HFFc6 (cell line): ENCODE data around the gene CPB1. TPM values are rescaled to one million over a fixed set of nuclear protein-coding genes. Genes with fewer than 3 reads are reported as not detected.

Source experiments
- DNase-seq: peaks from one replicate; pipeline ENCODE4 v3.0.0-alpha.2; 2018
- H3K27ac Mint-ChIP-seq: 2 replicates; pipeline ENCODE4 v1.8.0; 2020; ENCODE audit warnings: mild to moderate bottlenecking, mixed read lengths
- H3K27me3 Mint-ChIP-seq: 2 replicates; pipeline ENCODE4 v1.8.0; 2021; ENCODE audit warnings: mild to moderate bottlenecking, moderate library complexity, mixed read lengths; ENCODE audit not compliant: insufficient read depth
- H3K36me3 Mint-ChIP-seq: 2 replicates; pipeline ENCODE4 v1.8.0; 2021; ENCODE audit warnings: low read depth, mixed read lengths
- H3K4me1 Mint-ChIP-seq: 2 replicates; pipeline ENCODE4 v1.8.0; 2020; ENCODE audit warnings: low read depth, mixed read lengths
- H3K4me3 Mint-ChIP-seq: 2 replicates; pipeline ENCODE4 v1.8.0; 2020; ENCODE audit warnings: mild to moderate bottlenecking, moderate library complexity, mixed read lengths
- H3K9me3 Mint-ChIP-seq: 2 replicates; pipeline ENCODE4 v1.8.0; 2020; ENCODE audit warnings: mild to moderate bottlenecking, mixed read lengths
- total RNA-seq, 6 experiments: library from RNA; stranded (reverse); fragmentation: NEBNext Ultra II Directional; extraction: Animal tissue kit (Norgen Biotek cat#: 25700); gene quantifications; 2 replicates in 1 of 6; 3 replicates in 5 of 6; pipeline ENCODE4 v1.2.3, GENCODE V29; 2021
- TF ChIP-seq, protein P1 (sequence below): fragments of 200-600 bp; sonication (generic); IDR thresholded peaks from 2 replicates; pipeline ENCODE4 v1.5.0; 2021; ENCODE audit warnings: antibody characterized with exemption, mild to moderate bottlenecking

Gene CPB1
- total RNA-seq, 6 experiments from 2014 or later, result not detected

DNA sequence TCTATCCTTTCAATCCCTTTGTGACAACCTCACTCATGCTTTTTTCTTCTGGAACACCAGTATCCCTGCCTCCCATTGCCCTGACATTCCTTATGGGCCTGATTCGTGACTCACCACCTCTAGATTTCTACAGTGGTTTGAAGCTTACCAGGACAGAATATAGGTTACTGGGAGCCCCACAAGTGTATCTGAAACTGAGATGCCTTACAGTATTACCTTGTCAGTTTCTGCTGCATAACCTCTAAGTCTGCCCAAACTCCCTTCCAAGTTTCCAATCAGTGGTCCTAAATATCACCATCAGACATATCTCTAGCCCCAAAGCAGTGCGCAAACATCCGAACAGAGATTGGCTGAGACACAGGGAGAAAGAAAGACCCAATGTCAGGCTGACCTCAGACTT lies 5.6 kb downstream of the CPB1 start:
- Mint-ChIP-seq H3K27ac (no peak overlapping the region), H3K4me3 (no peak overlapping the region), H3K27me3 (peaks cover 11% of the 10 kb centered on the region), H3K36me3 (no peaks in the 10 kb centered on the region), H3K9me3 (no peaks in the 10 kb centered on the region), H3K4me1 (no peaks in the 10 kb centered on the region)
- DNase-seq, result no peak
- TF ChIP-seq, protein P1, sequence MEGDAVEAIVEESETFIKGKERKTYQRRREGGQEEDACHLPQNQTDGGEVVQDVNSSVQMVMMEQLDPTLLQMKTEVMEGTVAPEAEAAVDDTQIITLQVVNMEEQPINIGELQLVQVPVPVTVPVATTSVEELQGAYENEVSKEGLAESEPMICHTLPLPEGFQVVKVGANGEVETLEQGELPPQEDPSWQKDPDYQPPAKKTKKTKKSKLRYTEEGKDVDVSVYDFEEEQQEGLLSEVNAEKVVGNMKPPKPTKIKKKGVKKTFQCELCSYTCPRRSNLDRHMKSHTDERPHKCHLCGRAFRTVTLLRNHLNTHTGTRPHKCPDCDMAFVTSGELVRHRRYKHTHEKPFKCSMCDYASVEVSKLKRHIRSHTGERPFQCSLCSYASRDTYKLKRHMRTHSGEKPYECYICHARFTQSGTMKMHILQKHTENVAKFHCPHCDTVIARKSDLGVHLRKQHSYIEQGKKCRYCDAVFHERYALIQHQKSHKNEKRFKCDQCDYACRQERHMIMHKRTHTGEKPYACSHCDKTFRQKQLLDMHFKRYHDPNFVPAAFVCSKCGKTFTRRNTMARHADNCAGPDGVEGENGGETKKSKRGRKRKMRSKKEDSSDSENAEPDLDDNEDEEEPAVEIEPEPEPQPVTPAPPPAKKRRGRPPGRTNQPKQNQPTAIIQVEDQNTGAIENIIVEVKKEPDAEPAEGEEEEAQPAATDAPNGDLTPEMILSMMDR, result no peak

DNA sequence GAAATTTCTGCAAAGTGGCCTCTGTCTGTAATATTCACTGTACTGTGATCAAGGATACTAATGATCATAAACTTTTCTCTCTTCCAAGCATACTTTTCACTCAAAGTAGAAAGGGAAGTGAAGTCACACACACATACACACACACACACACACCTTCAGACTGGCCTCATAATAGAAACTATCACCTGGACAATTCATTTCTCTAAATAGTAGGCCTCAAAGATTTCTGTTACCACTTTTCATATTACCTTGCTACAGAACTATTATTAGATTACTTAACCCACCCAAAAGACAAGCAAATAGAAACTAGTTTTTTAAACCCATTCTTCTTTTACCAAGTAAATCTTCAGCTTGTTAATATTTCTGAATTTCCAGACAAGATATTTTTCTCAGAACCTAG lies 12.2 kb downstream of the CPB1 start:
- no peak overlapping the region for H3K27ac Mint-ChIP-seq
- no peaks in the 10 kb centered on the region for H3K9me3 Mint-ChIP-seq
- H3K27me3 Mint-ChIP-seq, result peaks cover 5% of the 10 kb centered on the region
- TF ChIP-seq, protein P1, result no peak
- H3K36me3 Mint-ChIP-seq, result no peaks in the 10 kb centered on the region
- no peak for DNase-seq
- H3K4me3 Mint-ChIP-seq, result no peak overlapping the region
- no peaks in the 10 kb centered on the region for H3K4me1 Mint-ChIP-seq

DNA sequence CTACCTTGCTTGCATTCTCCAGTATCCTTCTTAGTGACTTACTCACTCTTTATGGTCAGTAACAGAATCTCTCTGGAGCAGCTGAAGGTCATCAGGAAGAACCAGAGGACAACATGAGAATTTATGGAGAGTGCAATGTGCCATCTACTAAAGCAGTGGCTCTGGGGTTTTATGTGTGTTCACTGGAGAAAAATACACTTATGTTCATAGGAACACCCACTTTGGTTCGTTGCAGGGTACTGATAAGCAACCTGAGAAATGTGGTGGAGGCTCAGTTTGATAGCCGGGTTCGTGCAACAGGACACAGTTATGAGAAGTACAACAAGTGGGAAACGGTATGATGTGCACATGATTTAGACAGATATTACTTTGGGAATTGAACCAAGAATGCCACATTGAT lies 12.8 kb downstream of the CPB1 start:
- H3K4me3 Mint-ChIP-seq, result no peak overlapping the region
- no peaks in the 10 kb centered on the region for H3K9me3 Mint-ChIP-seq
- H3K36me3 Mint-ChIP-seq, result no peaks in the 10 kb centered on the region
- TF ChIP-seq, protein P1, result no peak
- no peak overlapping the region for H3K27ac Mint-ChIP-seq
- no peaks in the 10 kb centered on the region for H3K4me1 Mint-ChIP-seq
- no peak for DNase-seq
- H3K27me3 Mint-ChIP-seq, result peaks cover 5% of the 10 kb centered on the region

DNA sequence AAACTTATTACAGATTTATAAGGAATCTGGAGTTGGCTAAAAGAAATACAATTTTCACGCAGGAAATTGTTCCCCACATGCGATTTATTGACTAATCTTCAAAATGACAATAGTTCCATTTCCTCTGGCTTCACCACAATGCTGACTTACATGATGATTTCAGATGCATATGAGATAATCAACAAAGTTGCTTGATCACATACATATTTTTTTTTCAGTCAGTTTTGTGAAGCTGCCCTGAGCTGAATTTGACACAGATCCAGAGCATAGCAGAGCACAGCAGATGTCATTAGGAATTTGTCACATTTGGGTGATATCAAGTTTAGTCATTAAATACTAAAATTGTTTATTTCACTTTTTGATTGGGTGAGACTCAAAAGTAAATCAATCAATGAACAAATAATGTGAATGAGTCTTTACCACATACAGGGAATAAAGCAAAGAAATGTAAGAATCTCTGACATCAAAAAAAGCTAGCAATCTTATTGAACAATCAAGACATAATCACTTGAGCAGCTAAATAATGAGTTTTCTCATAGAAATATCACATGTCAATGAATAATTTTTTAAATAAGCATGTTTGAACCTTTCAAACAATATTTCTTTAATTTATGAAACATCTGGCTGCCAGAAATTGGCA lies 18.3 kb downstream of the CPB1 start:
- no peak for DNase-seq
- peaks cover 6% of the 10 kb centered on the region; the same call in 1 of the 2 replicates for H3K27me3 Mint-ChIP-seq
- TF ChIP-seq, protein P1, result no peak
- no peak overlapping the region for H3K27ac Mint-ChIP-seq
- H3K9me3 Mint-ChIP-seq, result no peaks in the 10 kb centered on the region
- no peaks in the 10 kb centered on the region for H3K36me3 Mint-ChIP-seq
- H3K4me1 Mint-ChIP-seq, result no peaks in the 10 kb centered on the region
- H3K4me3 Mint-ChIP-seq, result no peak overlapping the region

DNA sequence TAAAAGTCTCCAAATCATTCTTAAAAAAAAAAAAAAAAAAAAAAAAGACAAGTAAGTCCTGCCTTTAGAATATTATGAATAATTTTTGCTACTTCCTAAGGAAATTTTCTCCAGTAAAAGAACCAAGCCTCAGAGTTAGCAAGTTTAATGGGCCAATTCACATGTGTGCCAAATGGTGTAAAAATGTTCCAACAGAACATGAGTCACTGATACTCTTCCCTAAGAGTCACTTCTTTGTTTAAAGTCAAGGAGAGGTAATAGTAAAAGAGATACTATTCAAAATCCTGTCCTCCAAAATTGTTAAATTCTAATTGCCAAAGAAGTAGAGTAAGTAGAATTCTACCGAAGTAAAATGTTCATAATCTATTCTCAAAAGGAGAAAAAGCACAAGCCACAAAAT lies 19.7 kb downstream of the CPB1 start:
- no peak for DNase-seq

More for the DNA sequence above, 19.7 kb downstream of the CPB1 start:
- no peaks in the 10 kb centered on the region for H3K9me3 Mint-ChIP-seq
- no peaks in the 10 kb centered on the region for H3K4me1 Mint-ChIP-seq
- no peaks in the 10 kb centered on the region for H3K36me3 Mint-ChIP-seq
- no peak overlapping the region for H3K4me3 Mint-ChIP-seq
- TF ChIP-seq, protein P1, result no peak
- peaks cover 10% of the 10 kb centered on the region for H3K27me3 Mint-ChIP-seq
- H3K27ac Mint-ChIP-seq, result no peak overlapping the region
